Hypothalamus (tissue), 51 donors: Measurements from ENCODE around the gene TMEM212.

ENCODE experiments used
- DNase-seq, 51 donors: peaks; one replicate each; lab custom pipeline; 2025; lab: John Stamatoyannopoulos, UW

The TMEM212 gene

DNA sequence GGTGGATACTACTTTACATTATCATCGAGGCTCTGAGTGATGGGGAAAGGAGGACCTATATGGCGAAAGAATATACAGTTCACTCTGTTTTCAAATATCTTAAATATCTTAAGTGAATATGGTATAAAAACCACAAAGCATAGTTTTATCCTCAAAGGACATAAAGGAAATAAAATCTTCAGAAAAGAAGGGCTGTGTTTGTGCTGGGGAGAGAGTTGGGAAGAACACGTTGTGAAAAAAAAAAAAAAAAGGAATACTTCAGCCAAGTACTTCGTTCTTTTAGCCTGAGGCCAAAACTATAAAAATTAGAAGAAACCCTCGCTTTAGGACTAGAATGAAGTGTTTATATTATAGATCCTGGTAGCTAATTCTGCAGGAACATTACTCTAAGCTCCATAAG is 10.2 kb upstream of the TMEM212 start:
- no peak for DNase-seq

GRCh38 chr3:171833789-171834460 is 9.2 kb upstream of the TMEM212 start:
- no peak for DNase-seq

- peak in 1 of 51 donors; percentile 28 for DNase-seq
Observed at GRCh38 chr3:171834461-171834801, 8.7 kb upstream of the TMEM212 start.

GRCh38 chr3:171835116-171835515 is 8.0 kb upstream of the TMEM212 start:
- DNase-seq = no peak

- no peak for DNase-seq
Observed at GRCh38 chr3:171835613-171836012, 7.5 kb upstream of the TMEM212 start.

- no peak for DNase-seq
Observed at GRCh38 chr3:171836855-171837254, 6.3 kb upstream of the TMEM212 start.

DNA sequence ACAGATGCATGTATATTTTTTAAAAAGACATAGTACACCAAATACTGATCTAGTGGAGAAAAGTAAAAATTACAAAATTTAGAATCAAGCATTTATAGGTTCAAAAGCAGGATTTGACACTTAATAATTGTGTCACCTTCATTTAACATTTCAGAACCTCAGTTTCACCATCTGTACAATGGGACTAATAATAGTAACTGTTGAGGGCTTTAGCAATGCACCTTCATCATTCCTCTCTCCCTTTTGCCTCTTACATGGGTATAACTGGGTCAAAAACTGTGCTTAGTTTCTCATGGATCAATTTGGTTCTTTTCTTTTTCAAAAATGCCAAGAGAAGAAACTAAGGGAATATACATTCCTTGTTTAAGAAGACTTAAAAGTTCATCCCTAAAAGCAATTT is 5.5 kb upstream of the TMEM212 start:
- no peak for DNase-seq

- DNase-seq = peak in 27 of 51 donors; percentile 3 to 71 (median 19)
Observed at GRCh38 chr3:171838218-171838720, 4.9 kb upstream of the TMEM212 start.

GRCh38 chr3:171839270-171839669 is 3.9 kb upstream of the TMEM212 start:
- no peak for DNase-seq

- DNase-seq = no peak
Observed at GRCh38 chr3:171840445-171840810, 2.7 kb upstream of the TMEM212 start.

DNA sequence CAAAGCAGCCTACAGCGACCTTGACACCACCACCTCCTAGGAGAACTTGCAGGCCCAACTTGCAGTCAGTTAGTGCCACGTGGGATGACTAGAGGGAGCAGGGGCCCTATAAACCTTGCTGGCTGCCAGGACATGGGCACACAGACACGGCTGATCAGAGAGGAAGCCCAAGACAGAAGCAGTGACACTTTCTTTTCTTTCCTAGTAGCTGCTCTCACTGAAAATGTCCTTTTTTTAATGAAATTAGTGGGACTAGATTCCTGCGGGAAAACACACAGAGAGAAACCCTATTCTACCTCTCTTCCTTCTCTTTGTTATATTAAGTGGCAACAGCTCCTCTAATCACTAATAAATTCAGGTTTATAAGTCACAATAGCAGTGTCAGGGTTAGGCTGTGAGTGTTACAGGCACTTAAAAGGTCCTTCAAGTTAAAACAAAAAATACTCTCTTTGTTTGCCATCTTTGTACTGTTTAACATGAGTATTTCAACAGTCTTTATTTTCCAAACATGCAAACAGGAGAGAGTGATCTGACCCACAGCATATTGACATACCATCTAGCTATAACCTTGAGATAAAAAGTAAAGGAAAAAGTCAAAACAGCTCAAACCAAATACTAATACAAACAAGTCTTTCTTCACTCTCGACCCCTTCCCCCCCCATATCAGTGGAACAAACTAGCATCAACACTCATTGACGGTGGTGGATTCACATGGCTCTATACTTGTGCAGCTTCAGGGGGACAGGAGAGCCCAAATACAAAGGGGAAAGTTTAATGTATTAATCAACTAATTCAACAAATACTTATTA is 2.1 kb upstream of the TMEM212 start:
- no peak for DNase-seq

DNA sequence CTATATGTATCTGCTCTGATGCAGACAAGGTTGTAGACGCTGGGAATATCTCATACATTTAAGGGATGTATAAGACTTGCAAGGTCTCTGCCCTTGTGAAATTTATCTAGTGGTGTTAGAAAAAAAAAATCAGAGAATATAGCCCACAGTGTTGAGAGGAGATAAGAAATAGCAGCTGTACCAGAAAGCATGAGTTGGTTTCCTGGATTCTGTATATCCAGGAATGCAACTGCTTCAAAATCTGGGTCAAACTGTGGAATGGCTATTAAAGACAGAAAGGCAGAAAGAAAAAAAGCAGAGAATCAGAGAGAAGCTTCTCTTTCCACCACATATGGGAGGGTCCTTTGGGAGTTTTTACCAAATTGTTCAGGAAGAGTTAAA is 1.5 kb upstream of the TMEM212 start:
- DNase-seq = no peak

DNA sequence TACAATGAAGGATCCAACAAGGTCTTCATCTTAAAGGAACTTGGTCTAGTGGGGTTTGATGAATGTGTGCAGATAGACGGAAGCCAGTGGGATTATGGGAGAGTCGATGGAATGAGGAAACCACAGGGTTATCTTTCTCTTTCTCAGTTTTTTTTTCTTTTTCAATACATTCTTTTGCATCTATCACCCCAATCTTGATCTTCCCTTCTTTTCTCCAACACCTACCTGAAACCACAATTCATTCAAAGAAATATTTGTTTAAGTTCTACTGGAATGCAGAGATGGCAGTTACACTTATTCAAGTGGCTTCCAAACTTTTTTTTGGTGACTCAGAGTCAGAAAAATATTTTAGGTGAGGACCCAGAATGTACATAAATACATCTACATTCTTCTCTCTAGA is 1.7 kb downstream of the TMEM212 start:
- DNase-seq = no peak

DNA sequence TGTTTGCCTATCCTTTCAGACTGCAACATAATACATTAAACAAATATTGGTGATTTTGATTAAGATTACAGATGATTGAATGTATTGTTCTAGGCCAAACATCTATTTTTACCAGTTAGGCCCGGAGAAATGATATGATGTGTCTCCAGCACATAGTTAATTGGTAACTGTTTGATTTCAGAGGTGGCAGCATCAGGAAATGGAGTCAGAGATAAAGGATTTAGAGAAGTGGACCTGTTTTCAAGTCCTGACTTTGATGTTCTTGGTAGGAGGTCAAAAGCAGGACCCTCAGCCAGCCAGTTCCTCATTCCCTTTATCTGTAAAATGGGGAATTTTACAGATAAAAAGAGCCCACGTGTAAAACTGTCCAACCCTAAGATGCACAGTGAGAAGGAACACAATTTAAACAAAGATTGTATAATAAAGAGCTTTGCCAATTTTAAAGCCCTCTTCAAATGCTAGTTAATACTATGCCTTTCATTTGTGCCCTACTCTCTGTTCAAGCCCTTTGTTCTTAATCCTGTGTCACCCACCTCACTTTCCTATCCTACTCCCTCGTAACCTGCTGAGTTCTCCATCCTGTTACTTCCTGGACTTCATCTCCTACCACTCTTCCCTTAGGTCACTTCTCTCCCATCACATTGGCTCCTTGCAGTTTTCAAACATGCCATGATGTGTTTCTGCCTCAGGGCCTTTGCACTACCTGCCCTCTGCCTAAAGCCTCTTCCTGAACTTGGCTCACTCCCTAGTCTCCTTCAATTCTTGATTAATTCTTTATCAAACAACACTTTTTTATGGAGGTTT is 2.5 kb downstream of the TMEM212 start:
- no peak for DNase-seq

- no peak for DNase-seq
Observed at GRCh38 chr3:171846597-171846996, 3.4 kb downstream of the TMEM212 start.

GRCh38 chr3:171847133-171847532 is 4.0 kb downstream of the TMEM212 start:
- no peak for DNase-seq

DNA sequence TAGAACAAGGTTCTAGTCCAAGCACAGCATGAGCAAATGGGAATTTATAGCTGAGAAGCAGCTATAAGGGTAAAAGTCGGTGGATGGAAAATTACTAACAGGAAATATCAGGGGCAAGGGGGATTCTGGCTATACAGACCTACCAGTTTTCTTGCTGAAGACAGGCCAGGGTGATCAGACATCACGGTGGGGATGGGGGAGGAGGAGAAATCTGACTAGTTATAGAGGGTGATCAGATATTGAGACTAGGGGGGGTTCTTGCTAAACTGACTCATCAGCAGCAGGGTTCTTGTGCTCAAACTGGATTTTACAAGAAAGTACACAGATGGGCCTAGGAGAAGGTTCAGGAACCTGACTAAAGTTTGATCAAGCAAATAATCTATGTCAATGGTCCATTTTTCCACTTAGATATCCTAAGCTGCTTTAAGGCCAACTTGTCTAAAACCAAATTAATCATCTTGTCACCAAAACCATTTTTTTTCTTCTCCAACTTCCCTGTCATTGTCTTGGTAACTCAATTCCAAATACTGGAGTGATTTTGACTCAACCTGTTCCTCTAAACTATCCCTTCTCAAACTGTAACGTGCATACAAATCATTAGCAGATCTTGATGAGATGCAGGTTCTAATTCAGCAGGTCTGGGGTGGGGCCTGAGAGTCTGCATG is 4.6 kb downstream of the TMEM212 start:
- DNase-seq = no peak

DNA sequence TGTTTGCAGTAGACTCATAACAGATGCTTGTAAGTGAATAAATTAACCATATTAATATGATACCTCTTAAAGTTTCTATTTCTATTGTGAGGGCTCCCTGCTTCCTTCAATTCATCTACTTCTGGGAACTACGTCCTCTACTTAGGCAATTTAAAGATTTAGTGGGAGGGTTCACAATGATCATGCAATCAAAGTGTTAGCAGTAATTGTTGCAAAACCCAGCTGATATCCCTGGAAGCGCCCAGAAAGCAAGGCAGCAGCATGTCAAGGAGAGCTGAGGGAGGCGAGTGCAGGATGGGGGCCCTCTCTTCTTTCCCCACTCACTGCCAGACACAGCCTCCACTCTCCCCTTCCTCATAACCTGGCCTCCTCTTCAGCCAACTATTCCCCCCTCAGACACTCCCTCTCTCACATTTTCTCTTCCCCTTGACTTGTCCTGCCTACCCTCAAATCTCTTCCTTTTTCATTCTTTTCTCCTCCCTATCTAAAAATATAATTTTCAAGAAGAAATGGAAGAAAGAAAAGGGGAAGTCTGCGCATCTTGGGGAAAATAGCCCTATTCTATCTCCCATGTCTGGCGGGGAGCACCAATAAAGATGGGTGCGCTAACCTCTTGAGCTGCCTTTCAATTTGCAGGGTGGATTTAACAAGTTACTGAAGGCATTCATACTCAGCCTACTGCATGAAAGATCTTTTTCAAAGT is 6.6 kb downstream of the TMEM212 start:
- DNase-seq = no peak

DNA sequence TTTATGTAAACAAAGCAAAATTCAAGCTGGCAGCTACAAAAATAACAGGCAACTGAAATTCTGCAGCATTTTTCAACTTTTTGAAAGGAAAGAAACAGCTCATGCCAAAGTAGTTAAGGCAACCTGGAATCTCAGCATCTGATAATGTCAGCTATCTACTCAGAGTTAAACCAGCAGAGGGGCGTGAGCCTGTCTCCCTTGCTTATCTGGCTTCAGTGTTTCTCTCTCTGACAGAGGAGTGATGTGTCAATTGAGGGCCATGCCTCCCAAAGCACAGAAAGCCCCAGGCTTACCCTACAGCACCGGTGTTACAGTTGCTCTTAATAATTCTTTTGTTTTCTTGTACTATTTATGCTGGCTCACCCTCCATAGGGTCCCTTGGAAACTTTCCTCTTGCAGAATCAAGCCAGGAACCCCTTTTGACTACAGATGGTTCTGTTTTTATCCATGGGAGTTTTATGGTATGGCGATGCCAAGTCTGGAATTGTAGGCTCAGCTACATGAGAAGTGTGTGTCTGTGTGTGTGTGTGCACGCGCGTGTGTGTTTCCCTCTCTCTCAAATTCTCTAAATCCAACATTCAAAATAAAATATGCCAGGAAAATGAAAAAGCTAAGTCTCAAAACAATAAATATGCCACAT is 7.3 kb downstream of the TMEM212 start:
- no peak for DNase-seq
